IPS-NIHi11 (cell line): ENCODE measurements around the gene HAO2.
"Not testable (repeated sequence)": the region's sequence is repeated elsewhere in the genome, so short reads cannot be mapped to it uniquely, and the experiment has no call there.

Source experiments
- DNase-seq: peaks from one replicate; pipeline ENCODE4 v3.0.0; 2012; ENCODE audit warnings: mixed read lengths, low spot score

The HAO2 gene

GRCh38 chr1:119345398-119345797 is 23.2 kb upstream of the HAO2 start:
- no peak for DNase-seq

DNA sequence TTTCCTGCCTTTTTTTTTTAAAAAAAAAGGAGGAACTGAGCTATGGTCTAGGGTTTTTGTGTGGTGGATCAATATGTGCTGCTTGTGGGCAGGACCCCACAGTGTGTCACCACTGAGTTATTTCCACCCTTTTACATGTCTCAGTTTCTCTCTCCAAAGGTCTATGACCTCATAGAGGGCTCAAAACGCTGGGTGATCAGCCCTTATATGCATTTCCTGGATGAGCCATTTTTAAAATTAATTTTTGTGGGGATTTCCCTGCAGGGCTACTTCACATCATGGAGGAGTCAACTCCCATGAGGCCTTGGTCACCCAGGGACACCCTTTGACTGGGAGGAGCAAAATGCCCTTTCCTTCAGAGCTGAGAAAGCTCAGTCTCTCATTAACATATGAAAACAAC is 20.7 kb upstream of the HAO2 start:
- no peak for DNase-seq

DNA sequence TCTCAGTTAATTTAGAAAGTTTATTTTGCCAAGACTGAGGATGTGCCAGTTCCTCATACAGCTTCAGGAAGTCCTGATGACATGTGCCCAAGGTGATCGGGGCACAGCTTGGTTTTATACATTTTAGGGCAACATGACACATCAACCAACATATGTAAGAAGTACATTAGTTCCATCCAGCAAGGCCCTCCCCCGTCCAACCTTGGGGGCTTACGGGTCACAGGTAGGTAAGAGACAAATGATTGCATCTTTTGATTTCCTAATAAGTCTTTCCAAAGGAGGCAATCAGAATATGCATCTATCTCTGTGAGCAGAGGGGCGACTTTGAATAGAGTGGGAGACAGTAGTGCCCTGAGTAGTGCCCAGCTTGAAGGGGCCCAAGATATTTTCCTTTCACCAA is 19.6 kb upstream of the HAO2 start:
- DNase-seq = no peak

GRCh38 chr1:119350866-119351265 is 17.7 kb upstream of the HAO2 start:
- DNase-seq = not testable (repeated sequence)

DNA sequence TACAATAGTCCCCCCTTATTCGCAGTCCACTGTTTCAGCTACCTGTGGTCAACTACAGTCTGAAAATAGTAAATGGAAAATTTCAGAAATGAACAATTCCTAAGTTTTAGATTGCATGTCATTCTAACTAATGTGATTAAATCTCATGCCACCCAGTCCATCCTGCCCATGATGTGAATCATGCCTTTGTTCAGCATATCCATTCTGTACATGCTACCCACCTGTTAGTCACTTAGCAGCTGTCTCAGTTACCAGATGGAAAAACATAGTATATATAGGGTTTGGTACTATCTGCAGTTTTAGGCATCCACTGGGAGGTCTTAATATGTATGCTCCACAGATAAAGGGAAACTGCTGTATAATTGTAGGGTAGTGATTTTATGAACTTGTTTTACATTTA is 16.6 kb upstream of the HAO2 start:
- DNase-seq = no peak

DNA sequence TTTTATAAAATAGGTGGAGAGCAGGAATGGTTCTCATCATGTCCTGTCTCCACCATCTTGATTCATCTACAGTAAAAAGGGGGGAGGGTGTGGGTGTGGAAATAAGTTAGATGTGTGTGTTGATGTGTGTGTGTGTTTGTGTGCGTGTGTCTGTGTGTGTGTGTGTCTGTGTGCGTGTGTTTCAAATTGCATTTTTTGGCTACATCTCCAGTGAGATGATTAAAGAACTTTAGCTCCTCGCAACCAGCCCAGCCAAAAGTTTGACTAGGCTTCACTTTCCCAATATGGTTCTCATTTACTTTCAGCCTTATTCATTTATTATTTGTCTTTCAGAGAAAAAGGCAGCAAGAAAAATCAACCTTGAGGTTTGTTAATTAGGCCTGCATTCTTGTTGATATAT is 14.7 kb upstream of the HAO2 start:
- DNase-seq = no peak

GRCh38 chr1:119358636-119359035 is 9.9 kb upstream of the HAO2 start:
- no peak for DNase-seq

- no peak for DNase-seq
These were observed 8.9 kb upstream of the HAO2 start for GRCh38 chr1:119359730-119360129.

GRCh38 chr1:119361205-119361604 is 7.4 kb upstream of the HAO2 start:
- DNase-seq = no peak

DNA sequence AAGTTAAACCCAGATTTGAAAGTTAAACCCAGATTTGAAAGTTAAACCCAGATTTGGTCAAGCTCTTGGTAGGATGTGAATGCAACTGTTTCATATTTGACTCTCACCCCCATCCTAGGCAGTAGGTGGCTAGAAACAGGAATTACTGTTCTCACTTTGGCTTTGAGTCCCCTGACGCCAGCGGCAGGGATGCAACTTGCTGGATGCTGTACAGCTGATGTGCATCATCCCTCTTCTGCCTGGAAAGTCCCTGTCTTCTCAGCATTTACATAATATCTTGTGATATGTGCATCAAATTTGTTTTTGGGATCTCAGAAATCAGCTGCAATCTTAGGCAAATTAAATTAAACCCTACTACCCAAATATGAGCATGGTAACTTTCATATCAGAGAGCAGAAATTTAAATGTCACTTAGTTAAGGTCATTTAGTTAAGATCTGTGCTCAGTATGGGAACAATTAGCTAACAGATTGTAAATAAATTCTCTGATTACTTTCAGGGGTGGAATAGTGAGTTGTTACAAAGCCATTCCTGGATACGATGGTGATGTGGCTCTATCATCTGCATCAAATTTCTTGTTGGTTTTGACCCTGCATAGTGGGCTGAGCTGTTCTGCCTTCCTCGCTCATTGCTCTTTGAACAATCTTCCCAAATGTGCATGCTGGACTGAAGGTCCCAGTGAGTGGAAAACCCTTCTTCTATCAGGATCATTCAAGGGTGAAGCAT is 6.8 kb upstream of the HAO2 start:
- DNase-seq = no peak

- no peak for DNase-seq
These were observed 5.4 kb upstream of the HAO2 start for GRCh38 chr1:119363162-119363561.

DNA sequence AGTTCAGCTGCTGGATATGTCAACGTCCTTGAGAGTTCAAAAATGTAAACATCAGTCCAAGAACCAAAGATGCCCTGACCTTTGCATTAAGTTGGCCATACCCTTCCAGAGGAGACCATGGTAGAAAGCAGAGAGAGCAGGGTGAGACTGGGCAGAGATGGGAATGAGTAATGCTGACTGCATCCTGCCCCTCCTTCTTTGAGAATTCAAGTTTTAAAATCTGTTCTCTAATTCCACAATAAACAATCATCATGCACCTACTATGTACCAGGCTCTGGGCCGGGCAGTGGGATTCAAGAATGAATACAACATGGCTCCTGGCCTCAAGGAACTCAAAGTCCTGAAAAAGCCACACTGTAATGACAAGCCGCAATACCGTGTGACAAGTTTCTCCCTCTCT is 3.9 kb upstream of the HAO2 start:
- no peak for DNase-seq

- DNase-seq = no peak
These were observed 2.2 kb upstream of the HAO2 start for GRCh38 chr1:119366424-119366823.

DNA sequence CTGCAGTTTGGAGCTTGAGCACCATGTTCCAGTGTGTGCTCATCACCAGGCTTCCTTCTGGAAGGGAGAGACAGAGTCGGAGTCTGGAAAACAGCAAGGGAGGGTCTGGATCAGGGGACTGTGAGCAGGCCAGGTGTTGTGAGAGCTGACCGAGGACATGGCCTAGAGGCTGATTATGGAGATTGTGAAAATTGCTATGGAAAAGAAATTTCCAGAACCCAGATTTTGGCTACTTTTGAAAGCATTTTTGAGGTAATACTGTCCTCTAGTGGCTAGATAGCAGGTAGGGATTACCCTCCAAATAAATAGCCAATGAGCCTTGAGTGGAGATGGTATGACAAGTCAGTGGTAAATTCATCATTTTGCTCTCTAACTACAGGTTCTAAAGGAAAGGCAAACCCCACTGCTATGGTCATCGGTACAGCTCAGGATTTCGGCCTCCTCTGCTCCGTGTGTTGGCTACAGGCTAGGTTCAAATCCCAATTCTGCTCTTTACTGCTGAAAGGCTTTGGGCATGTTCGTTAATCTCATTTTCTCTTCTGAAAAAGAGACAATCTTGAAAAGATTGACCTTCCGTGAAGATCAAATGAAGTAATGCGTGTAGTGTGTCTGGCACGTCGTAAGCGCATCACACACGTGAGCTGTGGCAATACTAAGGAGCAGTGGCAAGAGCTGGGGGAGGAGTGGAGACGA is 1.0 kb upstream of the HAO2 start:
- peak; percentile 63 for DNase-seq

GRCh38 chr1:119370748-119371147 is 2.2 kb downstream of the HAO2 start:
- no peak for DNase-seq

DNA sequence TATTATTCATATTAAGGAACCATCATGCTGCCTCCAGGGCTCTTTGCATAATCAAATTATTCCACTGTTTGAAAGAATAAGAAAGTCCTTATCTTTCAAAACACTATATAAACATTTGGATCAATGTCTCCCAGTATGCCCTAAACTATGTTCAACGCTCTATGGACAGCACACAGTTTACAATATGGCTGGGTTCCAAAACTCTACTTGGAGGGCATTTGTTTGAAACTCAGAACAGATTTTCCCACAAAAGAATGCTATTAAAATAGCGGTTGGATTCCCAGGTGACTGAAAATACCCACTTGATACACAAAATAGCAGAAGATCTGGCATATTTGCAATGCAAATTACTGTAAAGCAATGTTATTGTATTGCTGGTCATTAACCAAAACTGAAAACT is 3.2 kb downstream of the HAO2 start:
- DNase-seq = no peak

- peak; percentile 70 for DNase-seq
These were observed 4.0 kb downstream of the HAO2 start for GRCh38 chr1:119372503-119373086.

DNA sequence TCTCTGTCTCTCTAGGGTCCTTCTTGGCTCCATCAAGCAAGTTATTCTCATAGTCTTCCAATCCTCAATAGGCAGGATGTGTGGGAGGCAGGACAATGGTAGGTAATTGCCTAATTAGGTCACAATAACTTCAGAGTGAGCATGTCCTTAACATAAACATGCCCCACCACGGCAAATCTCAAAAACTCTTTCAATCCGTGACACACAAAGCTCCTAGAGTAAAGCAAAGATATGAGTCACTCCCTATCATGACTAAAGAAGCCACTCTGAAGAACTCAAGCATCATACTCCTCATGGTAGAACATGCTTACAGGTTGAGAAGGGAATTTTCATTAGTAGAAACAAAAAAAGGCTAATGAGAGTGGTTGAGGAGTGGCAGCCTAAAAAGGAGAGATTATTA is 4.9 kb downstream of the HAO2 start:
- no peak for DNase-seq

- DNase-seq = no peak
These were observed 5.8 kb downstream of the HAO2 start for GRCh38 chr1:119374208-119374874.

DNA sequence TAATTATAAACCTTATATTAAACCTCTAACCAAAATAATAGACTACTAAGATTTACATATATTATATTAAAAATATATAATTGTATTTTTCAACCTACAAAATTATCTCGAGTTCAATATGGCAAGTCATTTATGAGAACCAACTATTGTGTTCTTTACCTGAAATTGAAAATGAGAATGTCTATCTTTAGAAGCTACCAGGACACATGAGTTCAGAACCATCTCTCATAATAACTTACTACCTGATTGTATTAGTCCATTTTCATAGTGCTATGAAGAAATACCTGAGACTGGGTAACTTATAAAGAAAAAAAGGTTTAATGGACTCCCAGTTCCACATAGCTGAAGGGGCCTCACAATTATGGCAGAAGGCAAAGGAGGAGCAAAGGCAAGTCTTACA is 6.8 kb downstream of the HAO2 start:
- no peak for DNase-seq

GRCh38 chr1:119376594-119376993 is 8.0 kb downstream of the HAO2 start:
- DNase-seq = no peak

DNA sequence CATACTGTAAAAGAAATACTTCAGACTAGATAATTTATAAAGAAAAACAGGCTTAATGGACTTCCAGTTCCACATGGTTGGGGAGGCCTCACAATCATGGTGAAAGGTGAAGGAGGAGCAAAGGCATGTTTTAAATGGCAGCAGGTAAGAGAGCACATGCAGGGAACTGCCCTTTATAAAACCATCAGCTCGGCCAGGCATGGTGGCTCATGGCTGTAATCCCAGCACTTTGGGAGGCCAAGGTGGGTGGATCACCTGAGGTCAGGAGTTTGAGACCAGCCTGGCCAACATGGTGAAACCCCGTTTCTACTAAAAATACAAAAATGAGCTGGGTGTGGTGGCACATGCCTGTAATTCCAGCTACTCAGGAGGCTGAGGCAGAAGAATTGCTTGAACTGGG is 9.0 kb downstream of the HAO2 start:
- not testable (repeated sequence) for DNase-seq

DNA sequence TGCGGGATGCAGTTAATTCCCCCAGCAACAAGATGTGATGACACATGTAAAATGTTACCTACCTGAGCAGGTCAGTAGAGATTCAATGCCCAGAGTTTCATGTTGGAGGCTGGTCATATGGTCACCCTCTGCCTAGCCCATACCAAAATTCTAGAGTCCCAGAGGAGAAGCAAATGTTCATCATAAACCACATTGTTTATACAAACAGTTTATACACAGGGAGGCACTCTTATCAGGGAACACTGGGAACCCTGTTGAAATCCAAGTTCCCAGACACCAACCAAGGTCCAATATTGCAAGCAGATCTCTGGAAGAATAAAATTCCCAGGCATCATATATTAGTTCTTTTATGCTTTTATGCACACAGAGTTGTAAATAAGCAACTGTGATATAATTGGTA is 10.5 kb downstream of the HAO2 start:
- DNase-seq = no peak
